ENCODE measurements around the gene ADGRG2. TPM values are rescaled to one million over a fixed set of nuclear protein-coding genes. Genes with fewer than 3 reads are reported as not detected.
"Not testable (repeated sequence)": the region's sequence is repeated elsewhere in the genome, so short reads cannot be mapped to it uniquely, and the experiment has no call there.

Gene ADGRG2
- total RNA-seq, 1 experiment from 2014 or later, result not detected

DNA sequence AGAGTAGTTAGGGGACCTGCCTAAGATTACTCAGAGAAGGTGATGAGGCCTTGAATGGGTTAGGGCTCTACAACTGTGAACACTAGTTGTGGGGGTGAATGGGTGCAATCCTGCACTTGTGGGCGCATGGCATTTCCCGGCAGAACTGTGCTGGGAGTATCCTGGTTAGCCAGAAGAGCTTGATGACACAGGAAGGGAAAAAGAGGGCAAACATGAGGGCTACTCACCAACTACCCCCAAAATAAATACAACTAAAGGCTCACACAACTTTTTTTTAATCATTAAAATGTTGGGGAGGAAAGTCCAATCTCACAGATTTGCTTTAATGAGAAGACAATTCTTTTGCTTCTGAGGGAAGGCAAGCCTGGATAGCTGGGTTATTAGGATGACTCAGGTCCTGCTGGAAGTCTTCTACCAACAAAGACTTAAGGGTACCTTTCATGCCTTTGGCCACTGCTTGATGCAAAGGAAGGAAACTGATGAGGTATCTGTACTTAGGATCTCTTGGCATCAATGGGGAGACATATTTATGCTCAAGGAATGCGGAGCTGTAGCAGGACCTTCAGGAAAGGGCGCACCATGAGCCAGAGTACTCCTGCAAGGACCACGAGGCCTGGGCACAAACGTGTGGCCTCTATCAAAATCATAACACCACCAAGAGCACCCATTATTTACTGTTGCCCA is 141.0 kb downstream of the ADGRG2 start:
- TF ChIP-seq, protein P1, sequence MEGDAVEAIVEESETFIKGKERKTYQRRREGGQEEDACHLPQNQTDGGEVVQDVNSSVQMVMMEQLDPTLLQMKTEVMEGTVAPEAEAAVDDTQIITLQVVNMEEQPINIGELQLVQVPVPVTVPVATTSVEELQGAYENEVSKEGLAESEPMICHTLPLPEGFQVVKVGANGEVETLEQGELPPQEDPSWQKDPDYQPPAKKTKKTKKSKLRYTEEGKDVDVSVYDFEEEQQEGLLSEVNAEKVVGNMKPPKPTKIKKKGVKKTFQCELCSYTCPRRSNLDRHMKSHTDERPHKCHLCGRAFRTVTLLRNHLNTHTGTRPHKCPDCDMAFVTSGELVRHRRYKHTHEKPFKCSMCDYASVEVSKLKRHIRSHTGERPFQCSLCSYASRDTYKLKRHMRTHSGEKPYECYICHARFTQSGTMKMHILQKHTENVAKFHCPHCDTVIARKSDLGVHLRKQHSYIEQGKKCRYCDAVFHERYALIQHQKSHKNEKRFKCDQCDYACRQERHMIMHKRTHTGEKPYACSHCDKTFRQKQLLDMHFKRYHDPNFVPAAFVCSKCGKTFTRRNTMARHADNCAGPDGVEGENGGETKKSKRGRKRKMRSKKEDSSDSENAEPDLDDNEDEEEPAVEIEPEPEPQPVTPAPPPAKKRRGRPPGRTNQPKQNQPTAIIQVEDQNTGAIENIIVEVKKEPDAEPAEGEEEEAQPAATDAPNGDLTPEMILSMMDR (IDR thresholded peaks at IDR 0.05; ENCODE audit: insufficient read depth in 1 of 2, low read depth in 1 of 2, low read length in 1 of 2, severe bottlenecking in 1 of 2, unreplicated experiment in 1 of 2), result no peak
- ChIA-PET POLR2A (no interaction called here), CTCF (no interaction called here)
- no peaks in the 10 kb centered on the region for H3K36me3 ChIP-seq (ENCODE audit: control insufficient read depth, insufficient read depth, low read length)
- intact Hi-C loops (cut with micrococcal nuclease; ENCODE audit: unreplicated experiment), result no loop called here
- no peak for DNase-seq
- no peak overlapping the region for H3K27ac Mint-ChIP-seq (ENCODE audit: unreplicated experiment)
- H3K9me3 ChIP-seq, result no peaks in the 10 kb centered on the region
- no peaks in the 10 kb centered on the region for H3K4me1 Mint-ChIP-seq (ENCODE audit: low read depth, unreplicated experiment)
- no peaks in the 10 kb centered on the region for H3K27me3 ChIP-seq (replicated peaks; ENCODE audit: control insufficient read depth, insufficient read depth, low read length)
- BruUV-seq (replicated peaks), result no TSS peak
- no peak overlapping the region for H3K4me3 ChIP-seq (ENCODE audit: low read depth, low read length)
- H3K36me3 Mint-ChIP-seq (ENCODE audit: insufficient read depth, unreplicated experiment), result no peaks in the 10 kb centered on the region
- no peaks in the 10 kb centered on the region for H3K4me1 ChIP-seq
- no peaks in the 10 kb centered on the region for H3K27me3 Mint-ChIP-seq (ENCODE audit: insufficient read depth, unreplicated experiment)
- H3K4me3 Mint-ChIP-seq (ENCODE audit: unreplicated experiment), result no peak overlapping the region
- no peaks in the 10 kb centered on the region for H3K9me3 Mint-ChIP-seq (ENCODE audit: unreplicated experiment)

DNA sequence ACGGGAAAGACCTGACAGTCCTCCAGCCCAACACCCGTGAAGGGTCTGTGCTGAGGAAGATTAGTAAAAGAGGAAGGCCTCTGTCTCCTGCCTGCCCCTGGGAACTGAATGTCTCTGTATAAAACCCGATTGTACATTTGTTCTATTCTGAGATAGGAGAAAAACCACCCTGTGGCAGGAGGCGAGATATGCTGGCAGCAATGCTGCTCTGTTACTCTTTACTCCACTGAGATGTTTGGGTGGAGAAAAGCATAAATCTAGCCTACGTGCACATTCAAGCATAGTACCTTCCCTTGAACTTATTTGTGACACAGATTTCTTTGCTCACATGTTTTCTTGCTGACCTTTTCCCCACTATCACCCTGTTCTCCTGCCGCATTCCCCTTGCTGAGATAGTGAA is 142.0 kb downstream of the ADGRG2 start:
- BruUV-seq (replicated peaks); H3K9me3 Mint-ChIP-seq (ENCODE audit: unreplicated experiment); H3K27me3 ChIP-seq (replicated peaks; ENCODE audit: control insufficient read depth, insufficient read depth, low read length); POLR2A ChIA-PET; H3K4me3 Mint-ChIP-seq (ENCODE audit: unreplicated experiment); H3K9me3 ChIP-seq; DNase-seq; H3K4me1 ChIP-seq; H3K36me3 ChIP-seq (ENCODE audit: control insufficient read depth, insufficient read depth, low read length); intact Hi-C loops (cut with micrococcal nuclease; ENCODE audit: unreplicated experiment); H3K27ac Mint-ChIP-seq (ENCODE audit: unreplicated experiment); H3K4me1 Mint-ChIP-seq (ENCODE audit: low read depth, unreplicated experiment); H3K36me3 Mint-ChIP-seq (ENCODE audit: insufficient read depth, unreplicated experiment); CTCF ChIA-PET; H3K27me3 Mint-ChIP-seq (ENCODE audit: insufficient read depth, unreplicated experiment); H3K4me3 ChIP-seq (ENCODE audit: low read depth, low read length): not testable (repeated sequence)

DNA sequence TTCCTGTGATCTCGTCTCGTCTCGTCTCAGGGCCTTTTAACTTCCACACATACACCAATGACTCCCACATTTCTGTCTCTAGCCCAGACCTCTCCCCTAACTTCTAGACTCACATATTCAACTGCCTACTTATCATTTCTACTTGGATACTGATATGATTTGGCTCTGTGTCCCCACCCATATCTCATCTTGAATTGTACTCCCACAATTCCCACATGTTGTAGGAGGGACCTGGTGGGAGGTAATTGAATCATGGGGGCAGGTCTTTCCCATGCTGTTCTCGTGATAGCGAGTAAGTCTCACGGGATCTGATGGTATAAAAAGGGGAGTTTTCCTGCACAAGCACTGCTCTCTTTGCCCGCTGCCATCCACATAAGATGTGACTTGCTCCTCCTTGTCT is 147.3 kb downstream of the ADGRG2 start:
- H3K27me3 ChIP-seq (replicated peaks; ENCODE audit: control insufficient read depth, insufficient read depth, low read length), result no peaks in the 10 kb centered on the region
- Mint-ChIP-seq H3K27ac (ENCODE audit: unreplicated experiment) (no peak overlapping the region), H3K4me3 (ENCODE audit: unreplicated experiment) (no peak overlapping the region), H3K27me3 (ENCODE audit: insufficient read depth, unreplicated experiment) (no peaks in the 10 kb centered on the region), H3K36me3 (ENCODE audit: insufficient read depth, unreplicated experiment) (no peaks in the 10 kb centered on the region), H3K4me1 (ENCODE audit: low read depth, unreplicated experiment) (peaks cover 14% of the 10 kb centered on the region), H3K9me3 (ENCODE audit: unreplicated experiment) (no peaks in the 10 kb centered on the region)
- intact Hi-C loops (cut with micrococcal nuclease; ENCODE audit: unreplicated experiment), result no loop called here
- BruUV-seq (replicated peaks), result no TSS peak
- no peaks in the 10 kb centered on the region for H3K4me1 ChIP-seq
- POLR2A ChIA-PET, result no interaction called here
- no peaks in the 10 kb centered on the region for H3K36me3 ChIP-seq (ENCODE audit: control insufficient read depth, insufficient read depth, low read length)
- H3K9me3 ChIP-seq, result no peaks in the 10 kb centered on the region
- CTCF ChIA-PET, result interaction anchor here (0.7 kb wide), 1 partner anchor 131 kb away, joined by 3 read pairs; no protein-coding TSS in a partner anchor
- no peak for DNase-seq
- H3K4me3 ChIP-seq (ENCODE audit: low read depth, low read length), result no peak overlapping the region
- TF ChIP-seq, protein P1 (IDR thresholded peaks at IDR 0.05; ENCODE audit: insufficient read depth in 1 of 2, low read depth in 1 of 2, low read length in 1 of 2, severe bottlenecking in 1 of 2, unreplicated experiment in 1 of 2), result no peak
